ENCODE measurements around the gene SOHLH2. TPM values are rescaled to one million over a fixed set of nuclear protein-coding genes. Genes with fewer than 3 reads are reported as not detected.

SOHLH2 gene
- total and polyA plus RNA-seq, 2 of the 4 experiments (the other 2 are of a cell fraction): 0.17 to 0.18 TPM

DNA sequence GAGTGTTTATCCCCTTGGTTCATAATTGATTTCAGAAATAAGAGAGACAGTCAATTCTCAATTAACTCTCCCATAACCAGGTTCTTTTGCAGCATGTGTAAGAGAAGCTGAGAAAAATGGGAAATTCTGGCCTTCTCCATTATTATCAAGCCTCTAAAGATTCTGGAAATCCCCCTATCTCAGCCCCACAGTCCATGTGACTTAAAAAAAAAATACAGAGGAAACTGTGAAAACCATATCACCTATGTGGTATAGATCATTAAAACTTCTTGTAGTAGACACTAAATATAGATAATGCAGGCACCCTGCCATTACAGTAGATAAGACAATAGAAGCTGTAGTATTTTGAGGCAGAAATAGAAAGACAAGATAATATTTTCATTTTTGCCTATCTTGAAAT lies 34.3 kb upstream of the SOHLH2 start:
- no peak for TF ChIP-seq SMC3 (IDR thresholded peaks at IDR 0.05; ENCODE audit: low read depth, low read length)
- TF ChIP-seq, protein P1, sequence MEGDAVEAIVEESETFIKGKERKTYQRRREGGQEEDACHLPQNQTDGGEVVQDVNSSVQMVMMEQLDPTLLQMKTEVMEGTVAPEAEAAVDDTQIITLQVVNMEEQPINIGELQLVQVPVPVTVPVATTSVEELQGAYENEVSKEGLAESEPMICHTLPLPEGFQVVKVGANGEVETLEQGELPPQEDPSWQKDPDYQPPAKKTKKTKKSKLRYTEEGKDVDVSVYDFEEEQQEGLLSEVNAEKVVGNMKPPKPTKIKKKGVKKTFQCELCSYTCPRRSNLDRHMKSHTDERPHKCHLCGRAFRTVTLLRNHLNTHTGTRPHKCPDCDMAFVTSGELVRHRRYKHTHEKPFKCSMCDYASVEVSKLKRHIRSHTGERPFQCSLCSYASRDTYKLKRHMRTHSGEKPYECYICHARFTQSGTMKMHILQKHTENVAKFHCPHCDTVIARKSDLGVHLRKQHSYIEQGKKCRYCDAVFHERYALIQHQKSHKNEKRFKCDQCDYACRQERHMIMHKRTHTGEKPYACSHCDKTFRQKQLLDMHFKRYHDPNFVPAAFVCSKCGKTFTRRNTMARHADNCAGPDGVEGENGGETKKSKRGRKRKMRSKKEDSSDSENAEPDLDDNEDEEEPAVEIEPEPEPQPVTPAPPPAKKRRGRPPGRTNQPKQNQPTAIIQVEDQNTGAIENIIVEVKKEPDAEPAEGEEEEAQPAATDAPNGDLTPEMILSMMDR (conservative IDR thresholded peaks at IDR 0.05; ENCODE audit: low read depth, low read length): no peak
- TF ChIP-seq POLR2A (IDR thresholded peaks at IDR 0.05; ENCODE audit: low read depth, low read length): no peak
- no peak for TF ChIP-seq MAFK (IDR thresholded peaks at IDR 0.05; ENCODE audit: low read depth, low read length)
- TF ChIP-seq CEBPB (IDR thresholded peaks at IDR 0.05; ENCODE audit: low read depth, low read length): no peak
- TF ChIP-seq, protein P2, sequence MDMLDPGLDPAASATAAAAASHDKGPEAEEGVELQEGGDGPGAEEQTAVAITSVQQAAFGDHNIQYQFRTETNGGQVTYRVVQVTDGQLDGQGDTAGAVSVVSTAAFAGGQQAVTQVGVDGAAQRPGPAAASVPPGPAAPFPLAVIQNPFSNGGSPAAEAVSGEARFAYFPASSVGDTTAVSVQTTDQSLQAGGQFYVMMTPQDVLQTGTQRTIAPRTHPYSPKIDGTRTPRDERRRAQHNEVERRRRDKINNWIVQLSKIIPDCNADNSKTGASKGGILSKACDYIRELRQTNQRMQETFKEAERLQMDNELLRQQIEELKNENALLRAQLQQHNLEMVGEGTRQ (IDR thresholded peaks at IDR 0.05; ENCODE audit: low read depth, low read length): no peak
- TF ChIP-seq FOS (IDR thresholded peaks at IDR 0.05; ENCODE audit: low read depth, low read length): no peak
- TF ChIP-seq RFX5 (IDR thresholded peaks at IDR 0.05; ENCODE audit: low read depth, low read length): no peak
- no peak for TF ChIP-seq NFE2L2 (IDR thresholded peaks at IDR 0.05; ENCODE audit: low read depth, low read length)
- no peak for TF ChIP-seq MXI1 (IDR thresholded peaks at IDR 0.05; ENCODE audit: borderline replicate concordance, low read depth, low read length)
- TF ChIP-seq, protein P3, sequence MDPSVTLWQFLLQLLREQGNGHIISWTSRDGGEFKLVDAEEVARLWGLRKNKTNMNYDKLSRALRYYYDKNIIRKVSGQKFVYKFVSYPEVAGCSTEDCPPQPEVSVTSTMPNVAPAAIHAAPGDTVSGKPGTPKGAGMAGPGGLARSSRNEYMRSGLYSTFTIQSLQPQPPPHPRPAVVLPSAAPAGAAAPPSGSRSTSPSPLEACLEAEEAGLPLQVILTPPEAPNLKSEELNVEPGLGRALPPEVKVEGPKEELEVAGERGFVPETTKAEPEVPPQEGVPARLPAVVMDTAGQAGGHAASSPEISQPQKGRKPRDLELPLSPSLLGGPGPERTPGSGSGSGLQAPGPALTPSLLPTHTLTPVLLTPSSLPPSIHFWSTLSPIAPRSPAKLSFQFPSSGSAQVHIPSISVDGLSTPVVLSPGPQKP (IDR thresholded peaks at IDR 0.05; ENCODE audit: borderline replicate concordance, low read depth, low read length): no peak
- no peak for TF ChIP-seq RAD21 (IDR thresholded peaks at IDR 0.05; ENCODE audit: low read length)
- TF ChIP-seq MAZ (IDR thresholded peaks at IDR 0.05; ENCODE audit: borderline replicate concordance, low read depth, low read length): no peak
- no peak for TF ChIP-seq RCOR1 (IDR thresholded peaks at IDR 0.05; ENCODE audit: insufficient replicate concordance, low read length)
- no peak for TF ChIP-seq BHLHE40 (IDR thresholded peaks at IDR 0.05; ENCODE audit: low read depth, low read length)
- TF ChIP-seq CHD1 (IDR thresholded peaks at IDR 0.05; ENCODE audit: low read depth, low read length): no peak
- no peak overlapping the region for H3K23ac ChIP-seq (ENCODE audit: low read depth, low read length)
- H2BK120ac ChIP-seq (ENCODE audit: low read depth, low read length): no peak overlapping the region
- H2AK5ac ChIP-seq (ENCODE audit: low read depth, low read length): no peak overlapping the region
- H3K27me3 ChIP-seq (ENCODE audit: control insufficient read depth, insufficient read depth, low read length): no peaks in the 10 kb centered on the region
- no peak for DNase-seq
- no peaks in the 10 kb centered on the region for H3K4me1 ChIP-seq (ENCODE audit: control insufficient read depth, insufficient read depth, low read length)
- H4K91ac ChIP-seq (ENCODE audit: insufficient read depth, low read depth, low read length): no peak overlapping the region
- no peak overlapping the region for H3K4ac ChIP-seq (ENCODE audit: low read depth, low read length)
- no peak overlapping the region for H3K9ac ChIP-seq (ENCODE audit: low read depth, low read length)
- ChIA-PET POLR2A (ENCODE audit: unreplicated experiment) (no interaction called here), CTCF (interaction anchor here (1.0 to 1.2 kb wide), 2 partner anchors 27 to 92 kb away, joined by 3 read pairs; no protein-coding TSS in a partner anchor)
- no peaks in the 10 kb centered on the region for H3K79me1 ChIP-seq (ENCODE audit: low read depth in 1 of 2, low read length in 2 of 2)
- no peaks in the 10 kb centered on the region for H3K9me1 ChIP-seq (ENCODE audit: insufficient read depth, low read length)
- no peak overlapping the region for H3K14ac ChIP-seq (replicated peaks; ENCODE audit: low read depth, low read length)
- H3K4me3 ChIP-seq (ENCODE audit: insufficient read depth, low read depth, low read length): no peak overlapping the region
- H2BK20ac ChIP-seq (ENCODE audit: low read depth, low read length): no peak overlapping the region
- no peak overlapping the region for H2BK15ac ChIP-seq (ENCODE audit: low read depth, low read length)
- H3K4me2 ChIP-seq (ENCODE audit: low read depth, low read length): no peak overlapping the region
- no peak overlapping the region for H3K18ac ChIP-seq (ENCODE audit: low read depth, low read length)
- no peak overlapping the region for H3K27ac ChIP-seq (ENCODE audit: insufficient read depth, low read length)
- dilution Hi-C loops (cut with HindIII; ENCODE audit: low sequenced_read_pairs, unreplicated experiment) (no loop called here), intact Hi-C loops (cut with micrococcal nuclease) (no loop called here), in situ Hi-C loops (cut with MboI; ENCODE audit: low sequenced_read_pairs) (no loop called here)
- BruUV-seq (replicated peaks): no TSS peak
- no peak for ATAC-seq (ENCODE audit: low read depth)
- H2BK5ac ChIP-seq (ENCODE audit: low read depth, low read length, poor library complexity, severe bottlenecking): no peak overlapping the region
- no peaks in the 10 kb centered on the region for H3K9me3 ChIP-seq (ENCODE audit: control insufficient read depth, insufficient read depth, low read length)
- H3K36me3 ChIP-seq (ENCODE audit: control insufficient read depth, insufficient read depth, low read length): no peaks in the 10 kb centered on the region
- no peak overlapping the region for H4K5ac ChIP-seq (ENCODE audit: low read depth, low read length)
- no peaks in the 10 kb centered on the region for H4K20me1 ChIP-seq (ENCODE audit: insufficient read depth, low read length)
- no peak overlapping the region for H4K8ac ChIP-seq (ENCODE audit: low read depth in 2 of 2, low read length in 2 of 2)
- H3K56ac ChIP-seq (ENCODE audit: extremely low read depth, insufficient read depth, low read length): no peak overlapping the region
- no peak overlapping the region for H2AFZ ChIP-seq (replicated peaks; ENCODE audit: low read length, poor library complexity)
- H2AK9ac ChIP-seq (replicated peaks; ENCODE audit: low read depth, low read length, poor library complexity): no peak overlapping the region
